OCI-LY3 (cell line): ENCODE results near the gene ARL8B.

Source experiments
- H2AFZ ChIP-seq: fragments of 200-600, 300-600 bp; shearing (Covaris generic); 2 replicates; pipeline ENCODE4 v1.6.0; 2014; ENCODE audit warnings: antibody characterized with exemption, low read depth, low read length
- H3K27ac ChIP-seq: fragments of 200-600, 300-600 bp; sonication (generic); 2 replicates; pipeline ENCODE4 v1.5.1; 2014; ENCODE audit warnings: mild to moderate bottlenecking, low read length, moderate library complexity, mixed read lengths
- H3K27me3 ChIP-seq: fragments of 200-600, 300-600 bp; sonication (generic); 2 replicates; pipeline ENCODE4 v1.6.1; 2014; ENCODE audit warnings: low read depth, low read length, mixed read lengths
- H3K36me3 ChIP-seq: fragments of 200-600, 300-600 bp; sonication (generic); replicated peaks from 2 replicates; pipeline ENCODE3; 2014; ENCODE audit warnings: low read depth, low read length, mixed read lengths
- H3K4me1 ChIP-seq: fragments of 300-600, 200-600 bp; sonication (generic); 2 replicates; pipeline ENCODE4 v1.6.1; 2014; ENCODE audit warnings: low read length, mixed read lengths
- H3K4me2 ChIP-seq: fragments of 200-600, 300-600 bp; sonication (generic); 2 replicates; pipeline ENCODE4 v1.6.1; 2014; ENCODE audit warnings: low read length, mixed read lengths
- H3K4me3 ChIP-seq: fragments of 300-600, 200-600 bp; sonication (generic); 2 replicates; pipeline ENCODE4 v1.5.1; 2014; ENCODE audit warnings: antibody characterized with exemption, mild to moderate bottlenecking, low read length, moderate library complexity
- H3K79me2 ChIP-seq: fragments of 300-600, 200-600 bp; shearing (Covaris generic); 2 replicates; pipeline ENCODE4 v1.6.1; 2014; ENCODE audit warnings: mild to moderate bottlenecking, low read length, mixed read lengths
- H3K9ac ChIP-seq: fragments of 300-600, 200-600 bp; shearing (Covaris generic); 2 replicates; pipeline ENCODE4 v1.6.0; 2014; ENCODE audit warnings: mild to moderate bottlenecking, low read length, moderate library complexity
- H3K9me3 ChIP-seq: fragments of 200-600, 300-600 bp; shearing (Covaris generic); 2 replicates; pipeline ENCODE4 v1.6.1; 2014; ENCODE audit warnings: low read length, mixed read lengths; ENCODE audit not compliant: insufficient read depth
- H4K20me1 ChIP-seq: fragments of 200-600, 300-600 bp; sonication (generic); 2 replicates; pipeline ENCODE4 v1.6.1; 2016; ENCODE audit warnings: low read length, mixed read lengths; ENCODE audit not compliant: insufficient read depth
- EZH2phosphoT487 ChIP-seq: fragments of 200-600 bp; shearing (Covaris generic); IDR thresholded peaks from 2 replicates; pipeline ENCODE4 v1.6.1; 2018; ENCODE audit warnings: antibody characterized with exemption, mixed run types, low read depth
- TF ChIP-seq, protein P1 (sequence below): fragments of 200-600, 300-600 bp; sonication (generic); IDR thresholded peaks from 2 replicates; pipeline ENCODE4 v1.5.1; 2014; ENCODE audit warnings: antibody characterized with exemption, low read length, low read depth

Gene ARL8B

DNA sequence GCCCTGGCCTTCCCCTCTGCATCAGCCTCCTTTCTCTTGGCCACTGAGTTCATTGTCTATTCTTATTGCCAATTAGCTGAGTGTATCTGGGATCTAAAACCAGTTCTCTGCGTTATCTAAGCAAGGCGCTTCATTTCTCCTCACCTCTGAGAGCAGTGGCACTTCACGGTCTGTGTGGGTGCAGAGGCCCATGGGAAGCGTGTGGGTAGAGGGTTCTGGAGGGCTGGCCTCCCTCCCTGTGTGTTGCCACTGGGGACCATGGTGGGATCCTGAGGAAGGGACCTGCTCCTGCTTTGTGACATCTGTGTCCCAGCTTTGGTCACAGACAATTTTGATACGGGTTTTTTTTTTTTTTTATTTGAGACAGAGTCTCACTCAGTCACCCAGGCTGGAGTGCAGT is 98.1 kb downstream of the ARL8B start:
- H3K27me3 ChIP-seq = no peaks in the 10 kb centered on the region
- H4K20me1 ChIP-seq = peaks cover 30% of the 10 kb centered on the region
- H3K79me2 ChIP-seq = no peaks in the 10 kb centered on the region; the same call in 1 of the 2 replicates
- H3K4me1 ChIP-seq = no peaks in the 10 kb centered on the region
- H3K4me2 ChIP-seq = no peak overlapping the region
- no peak overlapping the region for H3K4me3 ChIP-seq
- H3K27ac ChIP-seq = no peak overlapping the region
- peaks cover 52% of the 10 kb centered on the region for H3K36me3 ChIP-seq
- H3K9me3 ChIP-seq = no peaks in the 10 kb centered on the region
- no peak overlapping the region for H2AFZ ChIP-seq
- H3K9ac ChIP-seq = no peak overlapping the region
- TF ChIP-seq, protein P1, sequence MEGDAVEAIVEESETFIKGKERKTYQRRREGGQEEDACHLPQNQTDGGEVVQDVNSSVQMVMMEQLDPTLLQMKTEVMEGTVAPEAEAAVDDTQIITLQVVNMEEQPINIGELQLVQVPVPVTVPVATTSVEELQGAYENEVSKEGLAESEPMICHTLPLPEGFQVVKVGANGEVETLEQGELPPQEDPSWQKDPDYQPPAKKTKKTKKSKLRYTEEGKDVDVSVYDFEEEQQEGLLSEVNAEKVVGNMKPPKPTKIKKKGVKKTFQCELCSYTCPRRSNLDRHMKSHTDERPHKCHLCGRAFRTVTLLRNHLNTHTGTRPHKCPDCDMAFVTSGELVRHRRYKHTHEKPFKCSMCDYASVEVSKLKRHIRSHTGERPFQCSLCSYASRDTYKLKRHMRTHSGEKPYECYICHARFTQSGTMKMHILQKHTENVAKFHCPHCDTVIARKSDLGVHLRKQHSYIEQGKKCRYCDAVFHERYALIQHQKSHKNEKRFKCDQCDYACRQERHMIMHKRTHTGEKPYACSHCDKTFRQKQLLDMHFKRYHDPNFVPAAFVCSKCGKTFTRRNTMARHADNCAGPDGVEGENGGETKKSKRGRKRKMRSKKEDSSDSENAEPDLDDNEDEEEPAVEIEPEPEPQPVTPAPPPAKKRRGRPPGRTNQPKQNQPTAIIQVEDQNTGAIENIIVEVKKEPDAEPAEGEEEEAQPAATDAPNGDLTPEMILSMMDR = no peak
- TF ChIP-seq EZH2phosphoT487 = no peak

DNA sequence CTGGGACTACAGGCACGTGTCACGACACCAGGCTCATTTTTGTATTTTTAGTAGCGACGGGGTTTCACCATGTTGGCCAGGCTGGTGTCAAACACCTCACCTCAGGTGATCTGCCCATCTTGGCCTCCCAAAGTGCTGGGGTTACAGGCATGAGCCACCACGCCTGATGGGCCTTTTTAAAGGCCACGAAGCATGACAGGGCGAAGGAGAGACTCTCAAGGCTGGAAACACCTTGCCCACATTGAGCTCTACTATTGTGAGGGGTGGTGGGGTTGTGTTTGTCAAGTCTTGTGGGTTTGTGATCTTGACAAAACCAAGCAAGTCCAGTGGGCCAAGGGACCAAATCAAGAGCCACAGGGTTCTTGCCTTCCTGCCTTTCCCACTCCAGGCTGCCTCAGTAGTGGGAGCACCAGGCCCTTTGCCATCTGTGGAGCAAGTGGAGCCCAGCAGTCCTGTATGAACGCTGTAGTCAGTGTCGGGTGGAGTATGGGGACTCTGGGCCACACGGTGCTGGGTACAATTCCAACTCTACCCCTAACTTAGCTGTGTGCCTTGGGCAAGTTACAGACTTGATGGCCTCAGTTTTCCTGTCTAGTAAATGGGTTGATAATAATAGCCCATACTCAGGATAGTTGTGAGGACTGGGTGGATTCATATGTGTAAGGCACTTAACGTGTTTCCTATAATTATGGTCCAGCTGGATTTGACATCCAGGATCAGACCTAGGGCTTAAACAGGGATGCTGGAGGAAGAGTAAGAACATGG is 98.8 kb downstream of the ARL8B start:
- H4K20me1 ChIP-seq = peaks cover 30% of the 10 kb centered on the region
- H3K4me2 ChIP-seq = no peak overlapping the region
- H3K9me3 ChIP-seq = no peaks in the 10 kb centered on the region
- TF ChIP-seq EZH2phosphoT487 = no peak
- TF ChIP-seq, protein P1 = no peak
- H3K4me1 ChIP-seq = no peaks in the 10 kb centered on the region
- no peaks in the 10 kb centered on the region for H3K27me3 ChIP-seq
- H3K4me3 ChIP-seq = no peak overlapping the region
- peaks cover 46% of the 10 kb centered on the region for H3K36me3 ChIP-seq
- H2AFZ ChIP-seq = no peak overlapping the region
- H3K9ac ChIP-seq = no peak overlapping the region
- H3K27ac ChIP-seq = no peak overlapping the region
- no peaks in the 10 kb centered on the region; the same call in 1 of the 2 replicates for H3K79me2 ChIP-seq

DNA sequence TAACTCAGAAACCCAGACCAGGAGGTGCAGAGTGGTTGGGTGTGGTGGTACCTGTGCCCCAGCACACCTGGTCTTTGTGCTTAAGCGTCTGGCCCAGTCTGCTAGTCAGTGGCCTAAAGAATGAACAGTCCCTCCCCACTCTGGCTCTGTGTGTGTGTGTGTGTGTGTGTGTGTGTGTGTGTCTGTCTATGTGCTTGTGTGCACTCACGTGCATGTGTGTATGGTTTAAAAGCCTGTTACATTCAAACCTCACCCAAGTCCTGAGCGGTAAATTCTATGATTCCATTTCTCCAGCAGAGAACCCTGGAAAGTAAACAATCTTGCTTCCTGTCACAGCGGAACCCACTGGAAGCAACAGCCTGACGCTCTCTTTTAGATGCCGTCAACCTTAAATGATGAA is 99.6 kb downstream of the ARL8B start:
- Histone ChIP-seq H3K79me2 (no peaks in the 10 kb centered on the region; the same call in 1 of the 2 replicates), H3K36me3 (peaks cover 40% of the 10 kb centered on the region), H3K27ac (no peak overlapping the region), H3K4me1 (0 out of 2 replicates have a peak, but pooled peaks cover 4% of the 10 kb centered on the region), H3K4me3 (no peak overlapping the region), H4K20me1 (peaks cover 29% of the 10 kb centered on the region), H3K9ac (no peak overlapping the region), H3K9me3 (no peaks in the 10 kb centered on the region), H3K4me2 (no peak overlapping the region), H2AFZ (no peak overlapping the region), H3K27me3 (no peaks in the 10 kb centered on the region)
- TF ChIP-seq EZH2phosphoT487 = no peak
- TF ChIP-seq, protein P1 = no peak

DNA sequence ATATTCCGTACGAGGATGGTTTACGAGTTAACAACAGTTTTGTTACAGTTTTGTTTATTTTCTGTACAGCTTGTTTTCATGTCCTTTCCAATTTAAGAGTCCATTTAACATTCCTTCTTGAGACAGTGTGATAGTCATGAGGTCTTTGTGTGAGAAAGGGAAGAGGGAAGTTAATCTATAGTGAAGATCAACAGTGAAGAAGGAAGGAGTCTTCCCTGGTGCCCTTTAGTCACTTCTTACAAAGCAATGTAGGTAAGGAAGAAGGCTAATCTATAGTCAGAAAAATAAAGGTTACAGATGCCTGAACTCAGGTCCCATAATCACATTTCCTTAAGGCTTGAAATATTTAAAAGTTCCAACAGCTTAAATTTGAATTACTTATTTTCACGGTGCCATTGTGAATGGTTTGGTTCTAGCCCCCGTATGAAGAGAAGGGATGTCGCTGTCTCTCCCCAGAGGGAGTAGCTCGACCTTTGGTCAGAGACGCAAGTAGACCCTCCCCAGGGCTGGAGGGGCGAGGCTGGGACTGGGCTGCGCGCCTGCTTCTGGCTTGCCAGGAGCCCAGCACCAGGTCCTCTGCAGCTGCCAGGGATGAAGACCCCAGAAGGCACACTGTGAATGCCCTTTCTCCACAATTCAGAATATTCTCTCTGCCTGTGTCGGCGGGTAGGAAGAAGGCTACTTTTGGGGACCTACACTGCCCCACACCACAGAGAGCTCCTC is 100.4 kb downstream of the ARL8B start:
- no peak overlapping the region for H3K4me2 ChIP-seq
- H3K36me3 ChIP-seq = peaks cover 33% of the 10 kb centered on the region
- 0 out of 2 replicates have a peak, but pooled peaks cover 4% of the 10 kb centered on the region for H3K4me1 ChIP-seq
- H3K9me3 ChIP-seq = no peaks in the 10 kb centered on the region
- H3K9ac ChIP-seq = no peak overlapping the region
- H4K20me1 ChIP-seq = peaks cover 26% of the 10 kb centered on the region; the same call in 1 of the 2 replicates
- no peaks in the 10 kb centered on the region for H3K27me3 ChIP-seq
- no peak for TF ChIP-seq EZH2phosphoT487
- TF ChIP-seq, protein P1 = no peak
- no peak overlapping the region for H3K4me3 ChIP-seq
- H3K79me2 ChIP-seq = no peaks in the 10 kb centered on the region; the same call in 1 of the 2 replicates
- H3K27ac ChIP-seq = no peak overlapping the region
- no peak overlapping the region for H2AFZ ChIP-seq
